ENCODE results near the gene CNOT11. TPM values are rescaled to one million over a fixed set of nuclear protein-coding genes. Genes with fewer than 3 reads are reported as not detected.
A peak's percentile ranks its signal among the peaks of the same experiment; 100 is the strongest.

The CNOT11 gene
- total and polyA plus RNA-seq, 2 of the 13 experiments (the other 11 are each of a cell fraction or from before 2014, with no cell fraction given) = 114 to 209 TPM

DNA sequence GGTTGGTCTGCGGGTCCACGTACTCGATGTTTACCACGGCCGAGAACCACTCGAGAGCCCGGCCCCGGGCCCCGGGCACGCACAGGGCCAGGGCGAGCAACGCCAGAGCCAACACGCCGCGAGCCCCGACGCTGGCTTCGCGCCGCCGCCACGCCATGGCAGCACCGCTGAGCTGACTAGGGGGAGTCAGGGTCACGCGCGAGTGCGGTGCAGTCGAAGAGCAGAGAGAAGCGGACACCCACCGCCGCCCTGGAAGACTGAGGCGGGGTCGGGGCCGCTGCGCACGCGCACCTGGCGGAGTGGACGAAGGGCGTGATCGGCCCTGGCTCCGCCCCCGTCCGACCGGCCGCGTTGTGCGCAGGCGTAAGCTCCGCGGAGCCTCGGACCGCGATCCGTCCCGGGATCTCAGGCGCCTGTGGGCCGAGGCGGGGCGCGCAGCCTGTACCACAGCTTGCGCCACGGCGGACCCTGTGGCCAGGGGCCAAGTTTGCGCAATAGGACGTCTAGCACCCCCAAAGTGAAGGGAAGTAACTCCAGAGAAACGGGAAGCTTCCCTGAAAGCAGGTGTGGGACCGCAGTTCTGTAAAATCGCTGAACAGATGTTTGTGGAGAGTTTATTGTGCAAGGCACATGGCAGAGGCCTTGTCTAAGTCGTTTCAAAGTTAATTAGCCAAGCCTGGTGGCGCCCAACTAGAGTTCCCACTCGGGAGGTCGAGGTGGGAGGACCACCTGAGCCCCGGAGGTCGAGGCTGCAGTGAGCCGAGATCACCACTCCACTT is 55.9 kb downstream of the CNOT11 start, which contains the start of gene RNF149:
RNF149 (minus strand) TSS at position 270 of the 779 bp plus-strand sequence; CDS start at position 157, 113 bp downstream.
- in situ Hi-C loops (cut with HindIII; ENCODE audit: extremely low pct_ligation_motif_present, low pct_unique_long_range_greater_than_20kb) = no loop called here
- Histone ChIP-seq H3K4me1 (ENCODE audit: insufficient read depth, low read length) (peaks cover 65% of the 10 kb centered on the region), H3K27ac (ENCODE audit: extremely low read length, insufficient read depth, low read length) (peak within 1 kb of the TSS; percentile 85), H3K9me3 (ENCODE audit: low read length) (no peaks in the 10 kb centered on the region), H2AFZ (ENCODE audit: low read length) (peak within 1 kb of the TSS; percentile 58), H4K20me1 (ENCODE audit: insufficient read depth, low read length) (peaks cover 32% of the 10 kb centered on the region), H3K4me2 (ENCODE audit: low read depth, low read length) (peak within 1 kb of the TSS; percentile 82), H3K4me3 (replicated peaks in 1 of 3; ENCODE audit: insufficient read depth in 1 of 3, low read depth in 2 of 3, low read length in 3 of 3) (peak within 1 kb of the TSS; percentile 76 to 95 (median 93)), H3K79me2 (ENCODE audit: insufficient read depth, low read length) (peaks cover 48% of the 10 kb centered on the region), H3K36me3 (replicated peaks in 1 of 2; ENCODE audit: control insufficient read depth in 1 of 2, insufficient read depth in 2 of 2, low read length in 2 of 2) (peaks cover 0 to 11% of the 10 kb centered on the region in 2 experiments; a peak in 1 of 5 replicates), H3K27me3 (ENCODE audit: control insufficient read depth in 1 of 2, insufficient read depth in 2 of 2, low read length in 2 of 2) (no peaks in the 10 kb centered on the region; a peak in 1 of 5 replicates), H3K9ac (ENCODE audit: insufficient read depth, low read depth, low read length) (peak within 1 kb of the TSS; percentile 98)
- POLR2A ChIA-PET = interaction anchor here (0.6 to 4.0 kb wide), 21 partner anchors 9 to 848 kb away, joined by 3 to 37 read pairs (median 5); partner anchors contain the start of gene CNOT11
- CTCF ChIA-PET (ENCODE audit: low intra/inter-chr PET ratio, low total read pairs) = no interaction called here
- peak; percentile 47 for FAIRE-seq
- BruUV-seq (replicated peaks) = no TSS peak
- 5% methylated on average over 15 of the region's 76 CpGs for WGBS (ENCODE audit: low lambda C conversion rate)
- peak; percentile 86 for ATAC-seq
- DNase-seq (ENCODE audit: low spot score) = peak; percentile 88
- intact Hi-C loops (cut with micrococcal nuclease; ENCODE audit: unreplicated experiment) = loop anchor here (1.0 to 5.0 kb wide), 3 partner anchors 11 to 34 kb away; no protein-coding TSS in a partner anchor
- TF ChIP-seq ATM (IDR thresholded peaks at IDR 0.05; ENCODE audit: borderline replicate concordance) = no peak
- peak; percentile 43 for TF ChIP-seq ZNF549 (CRISPR knock-in tag; IDR thresholded peaks at IDR 0.05)
- no peak for TF ChIP-seq ARID2 (CRISPR knock-in tag; IDR thresholded peaks at IDR 0.05; ENCODE audit: borderline replicate concordance)
- peak; percentile 87; the same call in 1 of the 2 replicates for TF ChIP-seq ETV6 (CRISPR knock-in tag; conservative IDR thresholded peaks at IDR 0.05)
- TF ChIP-seq XRCC5 (optimal IDR thresholded peaks at IDR 0.05; ENCODE audit: low read length) = peak; percentile 74
- TF ChIP-seq ZKSCAN1 (IDR thresholded peaks at IDR 0.05; ENCODE audit: low read length) = no peak
- peak; percentile 99 for TF ChIP-seq ZNF788 (CRISPR knock-in tag; IDR thresholded peaks at IDR 0.05; ENCODE audit: borderline replicate concordance)
- TF ChIP-seq MZF1 (CRISPR knock-in tag; IDR thresholded peaks at IDR 0.05; ENCODE audit: borderline replicate concordance) = 0 out of 2 replicates have a peak, but pooled peaks have one; percentile 85
- 0 out of 2 replicates have a peak, but pooled peaks have one; percentile 6 for TF ChIP-seq SMAD9 (CRISPR knock-in tag; IDR thresholded peaks at IDR 0.05)
- no peak for TF ChIP-seq MBD4 (IDR thresholded peaks at IDR 0.05; ENCODE audit: borderline replicate concordance, low read length)
- no peak for TF ChIP-seq SOX13 (IDR thresholded peaks at IDR 0.05)
- TF ChIP-seq SOX13 (CRISPR knock-in tag; conservative IDR thresholded peaks at IDR 0.05 in 1 of 2, IDR thresholded peaks at IDR 0.05 in 1 of 2) = peak in 1 of 2 experiments; percentile 84; a peak in 2 of 4 replicates
- peak; percentile 69 for TF ChIP-seq RBM39 (IDR thresholded peaks at IDR 0.05; ENCODE audit: low read depth, low read length, poor library complexity, severe bottlenecking)
- TF ChIP-seq ZNF7 (CRISPR knock-in tag; IDR thresholded peaks at IDR 0.05) = peak; percentile 14; the same call in 1 of the 2 replicates
- TF ChIP-seq ZNF33A (CRISPR knock-in tag; IDR thresholded peaks at IDR 0.05; ENCODE audit: borderline replicate concordance) = no peak
- TF ChIP-seq PLRG1 (conservative IDR thresholded peaks at IDR 0.05) = no peak
- peak; percentile 31; the same call in 1 of the 2 replicates for TF ChIP-seq CREM (IDR thresholded peaks at IDR 0.05)
- TF ChIP-seq CREM (CRISPR knock-in tag; IDR thresholded peaks at IDR 0.05) = no peak
- no peak for TF ChIP-seq SRSF4 (IDR thresholded peaks at IDR 0.05; ENCODE audit: low read depth, low read length, poor library complexity, severe bottlenecking)
- TF ChIP-seq, protein P1, sequence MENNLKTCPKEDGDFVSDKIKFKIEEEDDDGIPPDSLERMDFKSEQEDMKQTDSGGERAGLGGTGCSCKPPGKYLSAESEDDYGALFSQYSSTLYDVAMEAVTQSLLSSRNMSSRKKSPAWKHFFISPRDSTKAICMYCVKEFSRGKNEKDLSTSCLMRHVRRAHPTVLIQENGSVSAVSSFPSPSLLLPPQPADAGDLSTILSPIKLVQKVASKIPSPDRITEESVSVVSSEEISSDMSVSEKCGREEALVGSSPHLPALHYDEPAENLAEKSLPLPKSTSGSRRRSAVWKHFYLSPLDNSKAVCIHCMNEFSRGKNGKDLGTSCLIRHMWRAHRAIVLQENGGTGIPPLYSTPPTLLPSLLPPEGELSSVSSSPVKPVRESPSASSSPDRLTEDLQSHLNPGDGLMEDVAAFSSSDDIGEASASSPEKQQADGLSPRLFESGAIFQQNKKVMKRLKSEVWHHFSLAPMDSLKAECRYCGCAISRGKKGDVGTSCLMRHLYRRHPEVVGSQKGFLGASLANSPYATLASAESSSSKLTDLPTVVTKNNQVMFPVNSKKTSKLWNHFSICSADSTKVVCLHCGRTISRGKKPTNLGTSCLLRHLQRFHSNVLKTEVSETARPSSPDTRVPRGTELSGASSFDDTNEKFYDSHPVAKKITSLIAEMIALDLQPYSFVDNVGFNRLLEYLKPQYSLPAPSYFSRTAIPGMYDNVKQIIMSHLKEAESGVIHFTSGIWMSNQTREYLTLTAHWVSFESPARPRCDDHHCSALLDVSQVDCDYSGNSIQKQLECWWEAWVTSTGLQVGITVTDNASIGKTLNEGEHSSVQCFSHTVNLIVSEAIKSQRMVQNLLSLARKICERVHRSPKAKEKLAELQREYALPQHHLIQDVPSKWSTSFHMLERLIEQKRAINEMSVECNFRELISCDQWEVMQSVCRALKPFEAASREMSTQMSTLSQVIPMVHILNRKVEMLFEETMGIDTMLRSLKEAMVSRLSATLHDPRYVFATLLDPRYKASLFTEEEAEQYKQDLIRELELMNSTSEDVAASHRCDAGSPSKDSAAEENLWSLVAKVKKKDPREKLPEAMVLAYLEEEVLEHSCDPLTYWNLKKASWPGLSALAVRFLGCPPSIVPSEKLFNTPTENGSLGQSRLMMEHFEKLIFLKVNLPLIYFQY (CRISPR knock-in tag; IDR thresholded peaks at IDR 0.05; ENCODE audit: borderline replicate concordance) = peak; percentile 88
- TF ChIP-seq ZMYM4 (CRISPR knock-in tag; IDR thresholded peaks at IDR 0.05) = peak; percentile 94
- peak; percentile 91 for TF ChIP-seq ZNF136 (CRISPR knock-in tag; IDR thresholded peaks at IDR 0.05; ENCODE audit: low read depth)

All from HepG2 (cell line).